ENCODE results near the gene SPACA7.
A peak's percentile ranks its signal among the peaks of the same experiment; 100 is the strongest.
"Not testable (repeated sequence)": the region's sequence is repeated elsewhere in the genome, so short reads cannot be mapped to it uniquely, and the experiment has no call there.

SPACA7 gene

DNA sequence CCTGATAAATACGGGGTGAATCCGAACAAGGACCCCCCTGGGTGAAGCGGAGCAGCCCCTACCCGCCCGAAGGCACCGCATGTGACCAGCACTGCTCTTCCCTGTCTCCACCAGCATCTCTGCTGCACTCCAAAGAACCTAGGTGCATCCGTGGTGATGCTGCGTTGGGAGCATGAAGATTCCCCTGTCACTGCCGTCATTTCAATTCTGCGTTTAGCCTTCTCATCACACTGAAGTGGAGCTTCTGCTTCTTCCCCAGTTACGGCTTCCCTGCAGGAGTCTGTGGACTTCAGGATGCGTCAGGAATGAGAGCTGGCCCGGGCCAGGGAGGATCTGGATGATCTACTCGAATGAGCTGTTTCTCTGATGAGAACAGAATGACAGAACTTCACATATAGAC, 47.9 kb downstream of the SPACA7 start:
- DNase-seq (ENCODE audit: low spot score) = no peak

DNA sequence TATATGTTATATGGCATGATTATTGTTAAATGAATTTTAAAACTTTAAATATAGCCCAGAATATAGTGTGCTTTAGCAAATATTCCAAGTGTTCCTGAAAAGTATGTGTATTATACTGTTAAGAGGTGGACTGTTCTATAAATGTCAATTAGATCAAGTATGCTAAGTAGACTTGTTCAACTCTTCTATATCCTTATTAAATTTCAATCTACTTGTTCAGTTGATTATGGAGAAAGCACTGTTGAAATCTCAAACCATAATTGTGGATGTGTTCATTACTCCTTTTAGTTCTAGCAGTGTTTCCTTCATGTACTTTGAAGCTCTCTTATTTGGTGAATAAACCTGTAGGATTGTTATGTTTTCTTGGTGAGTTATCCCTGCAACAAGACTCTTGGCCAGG, 52.5 kb downstream of the SPACA7 start:
- no peak for DNase-seq (ENCODE audit: low spot score)

DNA sequence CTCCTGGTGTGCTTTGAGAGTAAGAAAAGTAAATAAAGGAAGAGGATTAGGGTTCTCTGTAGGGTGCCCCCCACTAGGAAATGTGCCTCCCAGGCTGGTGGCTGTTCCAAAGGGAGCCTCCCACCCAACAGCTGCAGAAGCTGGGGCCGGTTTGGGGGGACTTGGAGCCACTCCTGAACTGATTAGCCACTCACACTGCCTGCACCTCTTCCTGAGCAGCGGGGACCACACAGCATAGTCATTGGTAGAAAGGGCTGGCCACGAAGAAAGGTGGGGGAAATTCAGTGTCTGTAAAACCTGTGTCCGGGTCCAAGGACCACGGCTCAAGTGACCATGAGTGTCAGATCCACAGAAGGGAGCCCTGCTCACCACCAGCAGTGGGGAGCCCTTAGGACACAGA, 55.6 kb downstream of the SPACA7 start:
- DNase-seq (ENCODE audit: low spot score) = no peak

DNA sequence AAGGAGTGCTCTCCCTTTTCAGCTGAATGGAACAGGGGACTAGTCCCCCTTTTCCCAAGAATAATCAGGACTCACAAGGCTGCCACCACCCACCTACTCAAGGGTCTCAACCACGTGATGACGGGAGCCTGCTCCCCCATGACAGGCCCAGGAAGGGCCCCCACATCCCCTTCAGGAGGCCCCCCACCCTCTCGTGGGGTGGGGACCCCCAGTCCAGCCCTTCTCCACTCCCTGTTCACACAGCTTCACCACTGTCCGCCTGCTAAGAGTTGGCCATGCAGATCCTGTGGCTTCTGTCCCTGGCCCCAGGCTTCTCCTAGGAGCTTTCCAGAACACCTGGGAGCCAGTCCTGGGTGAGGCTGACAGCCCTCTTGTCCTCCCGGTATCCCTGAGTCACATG, 56.6 kb downstream of the SPACA7 start:
- not testable (repeated sequence) for DNase-seq (ENCODE audit: low spot score)

DNA sequence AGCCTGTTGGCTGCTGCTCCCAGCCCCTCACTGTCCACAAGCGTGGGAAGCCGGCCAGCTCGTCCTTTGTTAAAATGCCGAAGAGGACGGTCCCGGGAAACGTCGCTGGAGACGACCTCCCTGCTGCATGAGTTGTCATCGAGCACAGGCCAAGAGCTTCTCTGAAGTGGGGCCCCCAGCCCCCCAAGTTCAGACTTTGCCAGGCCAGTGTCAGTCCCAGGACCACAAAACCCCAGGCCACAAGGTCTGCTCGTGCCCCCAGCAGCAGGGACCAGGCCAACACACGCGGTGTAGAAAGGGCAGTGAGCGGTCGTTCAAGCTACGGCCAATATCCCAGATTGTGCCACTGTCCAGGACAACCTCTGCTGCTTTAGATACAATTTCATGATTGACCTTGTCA, 57.4 kb downstream of the SPACA7 start:
- DNase-seq (ENCODE audit: low spot score) = not testable (repeated sequence)

DNA sequence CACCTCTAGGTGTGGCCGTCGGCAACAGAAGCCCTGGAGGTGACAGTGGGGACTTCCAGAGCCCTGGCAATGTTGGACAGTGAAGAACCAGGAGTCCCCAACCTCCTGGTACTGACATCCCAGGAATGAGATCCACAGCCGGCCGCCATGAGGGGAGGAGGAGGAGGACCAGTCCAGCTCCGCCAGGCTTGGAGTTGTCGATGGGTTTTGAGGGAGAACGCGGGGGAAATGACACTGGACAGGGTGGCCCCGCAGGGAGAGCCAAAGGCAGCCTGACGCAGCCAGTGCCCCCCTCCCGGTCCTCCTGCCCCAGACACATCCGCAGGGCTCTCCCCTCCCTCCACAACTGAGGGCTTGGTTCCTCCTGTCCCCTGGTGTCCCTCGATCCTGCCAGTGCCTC, 57.9 kb downstream of the SPACA7 start:
- no peak for DNase-seq (ENCODE audit: low spot score)

DNA sequence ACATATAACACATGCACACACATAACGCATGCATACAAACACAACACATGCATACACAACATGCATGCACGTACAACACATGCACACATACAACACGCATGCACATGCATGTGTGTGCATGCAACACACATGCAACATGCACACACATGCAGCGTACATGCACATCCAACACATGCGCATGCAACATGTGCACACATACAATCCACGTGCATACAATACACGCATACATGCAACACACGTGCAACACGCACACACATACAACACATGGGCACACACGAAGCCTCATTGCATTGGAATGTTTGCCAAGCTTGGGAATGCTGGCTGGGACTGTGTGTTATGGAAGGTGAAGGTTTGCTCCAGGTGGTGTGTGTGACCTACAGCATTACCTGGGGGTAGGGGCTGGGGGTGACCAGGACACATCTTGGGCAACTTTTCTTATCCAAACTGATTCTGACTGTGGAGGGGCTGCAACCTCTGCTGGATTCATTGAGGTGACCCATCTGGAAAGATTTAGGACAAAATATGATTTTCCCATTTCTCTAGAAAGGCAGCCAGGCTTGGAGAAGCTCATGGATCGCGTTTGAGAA, 58.9 kb downstream of the SPACA7 start:
- no peak for DNase-seq (ENCODE audit: low spot score)

DNA sequence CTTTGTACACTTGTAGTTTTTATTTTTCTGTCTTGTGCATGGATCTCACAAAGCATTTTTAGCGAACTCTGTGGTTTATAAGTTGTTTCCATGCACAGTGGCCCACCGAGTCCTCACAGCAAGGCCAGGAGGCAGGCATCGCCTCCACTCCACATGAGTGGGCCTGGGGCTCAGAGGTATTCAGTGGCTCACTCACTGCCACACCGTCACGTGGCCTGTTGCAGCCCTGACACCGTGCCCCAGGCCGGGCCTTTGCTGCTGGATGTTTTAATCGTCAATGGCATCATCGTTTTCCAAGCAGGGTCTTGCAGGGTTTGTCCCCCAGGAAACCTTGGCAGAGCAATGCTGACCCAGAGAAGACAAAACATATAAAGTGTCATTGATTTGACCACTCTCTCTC, 59.8 kb downstream of the SPACA7 start:
- DNase-seq (ENCODE audit: low spot score) = no peak

DNA sequence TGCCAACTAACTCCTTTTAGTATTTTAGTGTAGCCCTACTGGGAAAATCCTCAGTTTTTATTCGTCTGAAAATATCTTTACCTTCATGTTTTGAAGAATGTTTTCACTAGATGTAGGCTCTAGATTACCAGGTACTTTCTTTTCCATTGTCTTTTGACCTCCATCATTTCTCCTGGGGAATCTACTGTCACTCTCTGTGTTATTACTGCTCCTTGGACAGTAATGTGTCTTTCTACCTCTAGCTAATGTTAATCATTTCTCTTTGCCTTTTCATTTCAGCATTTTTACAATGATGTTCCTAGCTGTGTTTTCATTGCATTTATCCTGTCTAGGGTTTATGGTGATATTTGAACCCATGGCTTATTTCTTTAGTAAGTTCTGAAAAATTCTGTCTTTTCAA, 61.9 kb downstream of the SPACA7 start:
- DNase-seq (ENCODE audit: low spot score) = no peak

DNA sequence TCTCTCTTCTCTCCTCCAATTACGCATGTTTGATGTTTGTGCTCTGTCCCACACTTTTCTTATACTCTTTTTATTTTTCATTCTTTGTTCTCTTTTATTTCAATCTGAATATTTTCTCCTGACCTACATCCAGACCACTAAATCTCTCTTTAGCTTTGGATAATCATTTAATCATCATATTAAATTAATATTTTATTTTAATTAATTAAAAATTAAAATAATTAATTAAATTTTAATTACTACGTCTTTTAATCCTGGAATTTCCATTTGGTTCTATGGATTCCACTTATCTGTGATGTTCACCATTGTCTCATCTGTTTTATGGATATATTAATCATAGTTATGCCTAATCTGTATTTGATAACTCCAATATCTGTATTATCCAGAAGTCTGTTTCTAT, 62.4 kb downstream of the SPACA7 start:
- DNase-seq (ENCODE audit: low spot score) = no peak

DNA sequence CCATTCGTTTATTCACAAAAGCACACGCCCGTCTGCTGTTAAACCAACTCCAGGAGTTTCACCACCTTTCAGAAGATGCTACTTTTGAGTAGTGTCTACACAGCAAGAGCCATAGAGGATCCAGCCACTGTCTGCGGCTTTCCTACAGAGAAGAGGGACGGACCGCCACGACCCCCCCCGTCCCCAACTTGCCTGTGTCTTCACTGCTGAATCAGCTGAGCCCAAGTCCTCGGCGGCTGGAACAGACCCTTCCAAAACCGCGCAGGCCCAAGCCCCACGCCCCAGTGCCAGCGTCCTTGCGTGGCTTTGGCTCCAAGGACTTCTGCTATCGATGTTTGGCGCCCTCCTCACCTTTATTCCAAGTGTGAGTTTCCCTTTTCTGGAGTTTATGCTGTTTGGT, 65.1 kb downstream of the SPACA7 start:
- DNase-seq (ENCODE audit: low spot score) = no peak

DNA sequence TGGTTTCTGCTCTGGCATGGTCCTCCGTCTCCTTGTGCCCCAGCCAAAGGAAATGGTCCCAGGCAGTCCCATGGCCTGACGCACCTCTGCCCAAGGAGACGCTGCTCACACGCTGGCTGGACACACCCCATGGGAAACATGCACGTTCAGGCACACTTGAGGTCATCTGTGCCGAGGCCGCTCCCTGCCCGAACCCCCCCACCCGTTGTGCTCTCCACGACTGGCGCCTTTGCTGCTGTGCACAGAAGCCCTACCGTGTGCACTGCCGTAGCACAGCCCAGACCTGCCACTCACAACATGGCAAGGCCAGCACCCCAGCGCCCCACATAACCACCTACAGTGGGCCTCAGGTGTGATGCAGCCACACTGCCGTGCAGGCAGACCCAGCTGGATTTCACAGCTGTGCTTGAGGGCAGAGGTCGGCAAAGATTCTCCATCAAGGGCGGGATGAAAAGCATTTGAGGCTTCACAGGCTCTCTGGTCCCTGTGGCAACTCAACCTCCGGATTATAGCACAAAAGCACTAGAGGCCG, 65.7 kb downstream of the SPACA7 start:
- no peak for DNase-seq (ENCODE audit: low spot score)

DNA sequence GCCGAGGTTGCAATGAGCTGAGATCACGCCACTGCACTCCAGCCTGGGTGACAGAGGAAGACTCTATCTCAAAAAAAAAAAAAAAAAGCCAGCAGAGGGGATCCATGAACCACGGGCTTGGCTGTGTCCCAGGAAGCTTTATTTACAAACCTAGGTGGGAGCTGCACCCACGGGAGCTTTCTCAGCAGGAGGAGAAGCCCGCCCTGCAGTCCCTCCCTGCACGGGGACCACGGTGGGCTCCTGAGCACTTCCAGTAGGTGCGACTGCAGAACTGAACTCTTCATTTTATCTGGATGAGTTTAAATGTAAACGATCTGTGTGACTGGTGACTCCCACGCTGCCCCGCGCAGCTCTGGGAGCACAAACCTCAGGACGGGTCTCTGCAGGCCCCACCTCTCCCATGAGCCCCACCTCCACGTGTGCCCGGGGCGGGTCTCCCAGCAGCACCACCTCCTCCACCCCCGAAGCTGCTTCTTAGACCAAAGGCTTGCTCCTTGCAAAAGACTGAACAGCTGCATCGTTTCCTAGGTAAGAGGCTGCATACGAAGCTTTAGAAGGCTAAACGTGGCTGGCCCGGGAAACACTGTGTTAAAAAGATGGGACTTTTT, 66.4 kb downstream of the SPACA7 start:
- no peak for DNase-seq (ENCODE audit: low spot score)

DNA sequence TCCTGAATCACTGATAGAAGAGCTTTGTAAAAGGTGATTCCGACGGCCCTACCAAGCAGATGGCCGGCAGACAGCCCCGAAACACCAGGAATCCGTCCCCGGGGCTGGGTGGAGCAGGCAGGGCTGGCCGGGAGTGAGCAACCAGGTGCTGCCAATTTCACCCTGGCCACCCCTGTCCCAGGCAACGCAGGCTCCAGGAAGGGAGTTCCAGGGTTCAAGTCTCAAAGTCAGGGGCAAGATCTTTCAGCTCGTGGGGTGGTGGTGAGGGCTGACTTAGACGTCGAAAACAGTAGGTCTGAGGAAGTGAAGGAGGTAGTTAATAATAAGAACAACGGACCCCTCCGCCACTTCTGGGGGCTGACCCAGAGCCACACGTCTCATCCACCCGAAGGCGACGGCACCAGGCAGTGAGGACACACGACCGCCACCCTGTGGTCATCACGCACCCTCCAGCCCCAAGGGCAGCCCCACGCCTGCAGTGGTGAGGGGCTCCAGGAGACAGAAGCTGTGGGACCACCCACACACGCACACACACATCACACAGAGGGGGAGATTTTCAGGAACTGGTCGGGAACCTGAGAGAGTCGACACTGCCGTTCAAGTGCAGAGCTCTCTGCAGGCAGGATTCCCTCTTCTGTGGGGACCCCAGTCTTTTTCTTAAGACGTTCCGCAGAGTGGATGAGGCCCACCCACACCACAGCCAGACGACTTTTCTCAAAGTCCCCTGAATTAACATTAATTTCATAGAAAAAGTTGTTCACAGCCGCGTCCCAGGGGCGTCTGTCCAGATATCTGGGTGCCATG, 67.2 kb downstream of the SPACA7 start:
- DNase-seq (ENCODE audit: low spot score) = no peak

DNA sequence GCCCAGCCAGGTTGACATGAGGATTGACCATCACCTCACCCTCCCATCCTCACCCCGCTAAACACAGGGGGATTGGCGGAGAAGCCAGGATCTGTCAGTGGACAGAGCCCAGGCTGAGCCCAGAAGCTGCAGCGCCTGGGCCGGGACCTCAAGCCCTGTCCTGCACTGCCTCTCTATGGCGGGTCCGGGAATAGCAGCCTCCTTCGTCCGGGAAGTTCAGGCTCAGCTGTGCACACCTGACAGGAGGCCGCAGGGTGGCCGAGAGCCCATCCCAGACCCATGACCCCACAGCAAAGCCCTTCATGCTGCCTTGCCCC, 67.8 kb downstream of the SPACA7 start:
- DNase-seq (ENCODE audit: low spot score) = peak; percentile 3

DNA sequence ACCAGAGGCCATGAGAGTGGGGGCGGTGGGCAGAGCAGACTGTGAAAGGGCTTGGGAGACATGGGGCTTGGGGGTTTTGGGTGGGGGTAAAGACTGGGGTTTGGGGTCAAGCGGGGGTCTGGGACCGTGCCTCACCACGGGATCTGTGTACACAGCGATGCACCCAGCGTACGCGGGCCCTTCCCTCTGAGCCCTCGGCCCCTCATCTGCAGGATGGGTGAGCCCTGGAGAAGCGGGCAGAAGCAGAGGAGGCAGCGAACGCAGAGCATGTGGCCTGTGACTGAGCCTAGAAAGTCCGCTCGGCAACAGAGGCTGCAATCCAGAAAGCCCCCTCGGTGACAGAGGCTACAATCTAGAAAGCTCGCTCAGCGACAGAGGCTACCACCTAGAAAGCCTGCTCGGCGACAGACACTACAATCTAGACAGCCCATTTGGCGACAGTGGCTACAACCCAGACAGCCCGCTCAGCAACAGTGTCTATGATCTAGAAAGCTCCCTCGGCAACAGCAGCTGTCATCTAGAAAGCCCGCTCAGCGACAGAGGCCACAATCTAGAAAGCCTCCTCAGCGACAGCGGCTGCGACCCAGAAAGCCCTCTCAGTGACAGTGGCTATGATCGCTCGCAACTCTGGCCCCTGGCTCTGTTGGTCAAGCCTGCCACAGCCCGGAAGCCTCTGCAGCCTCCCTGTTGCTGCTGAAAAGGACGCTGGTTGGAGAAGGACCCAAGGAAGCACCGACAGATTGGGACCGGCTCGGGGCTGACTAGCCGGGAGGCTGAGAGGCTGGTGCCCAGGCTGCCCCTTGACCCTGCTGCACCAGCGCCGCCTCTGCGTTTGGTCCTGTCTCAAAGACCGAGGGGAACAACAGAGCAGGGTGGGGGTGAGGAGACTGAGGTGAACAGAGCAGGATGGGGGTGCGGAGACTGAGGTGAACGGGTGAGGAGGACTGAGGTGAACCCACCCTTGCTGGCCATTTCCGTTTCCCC, 68.6 kb downstream of the SPACA7 start:
- no peak for DNase-seq (ENCODE audit: low spot score)

DNA sequence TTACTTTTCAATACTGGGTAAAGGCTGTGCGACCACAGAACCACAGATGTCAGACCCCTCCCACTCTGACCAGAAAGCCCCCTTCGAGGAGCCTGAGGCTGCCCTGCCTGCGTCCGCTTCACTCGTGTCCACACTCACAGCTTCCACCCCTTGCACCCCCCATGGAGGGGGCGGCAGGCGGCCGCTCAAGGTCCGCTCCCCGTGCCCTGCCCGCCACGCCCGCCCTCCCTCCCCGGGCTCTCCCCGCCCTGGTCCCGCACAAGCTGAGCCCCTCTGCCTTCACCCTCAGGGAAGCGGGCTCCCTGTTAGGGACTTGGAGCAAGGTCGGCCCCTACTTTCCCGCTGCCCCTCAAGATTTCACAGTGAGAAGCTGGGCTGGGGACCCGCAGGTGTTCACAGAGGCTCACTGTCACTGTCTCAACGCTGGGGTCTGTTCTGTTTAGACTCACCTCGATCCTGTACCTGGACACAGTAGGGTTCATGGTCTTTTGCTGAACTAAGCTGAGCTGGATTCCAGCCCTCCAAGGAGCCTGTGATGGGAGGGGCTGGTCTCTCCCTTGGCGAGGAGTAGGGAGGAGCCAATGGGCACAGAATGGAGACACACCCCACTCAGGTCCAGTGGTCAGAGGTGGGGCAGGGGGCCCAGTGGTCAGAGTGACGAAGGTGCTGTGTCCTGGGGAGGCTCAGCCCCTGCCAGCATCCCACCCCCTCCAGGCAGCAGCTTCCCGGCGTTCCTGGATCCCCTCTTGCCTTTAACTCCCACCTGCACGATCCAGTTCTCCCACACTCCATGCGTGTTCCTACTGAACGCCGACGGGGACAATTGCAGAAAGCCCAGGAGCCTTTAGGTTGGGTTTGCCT, 69.5 kb downstream of the SPACA7 start:
- DNase-seq (ENCODE audit: low spot score) = no peak

DNA sequence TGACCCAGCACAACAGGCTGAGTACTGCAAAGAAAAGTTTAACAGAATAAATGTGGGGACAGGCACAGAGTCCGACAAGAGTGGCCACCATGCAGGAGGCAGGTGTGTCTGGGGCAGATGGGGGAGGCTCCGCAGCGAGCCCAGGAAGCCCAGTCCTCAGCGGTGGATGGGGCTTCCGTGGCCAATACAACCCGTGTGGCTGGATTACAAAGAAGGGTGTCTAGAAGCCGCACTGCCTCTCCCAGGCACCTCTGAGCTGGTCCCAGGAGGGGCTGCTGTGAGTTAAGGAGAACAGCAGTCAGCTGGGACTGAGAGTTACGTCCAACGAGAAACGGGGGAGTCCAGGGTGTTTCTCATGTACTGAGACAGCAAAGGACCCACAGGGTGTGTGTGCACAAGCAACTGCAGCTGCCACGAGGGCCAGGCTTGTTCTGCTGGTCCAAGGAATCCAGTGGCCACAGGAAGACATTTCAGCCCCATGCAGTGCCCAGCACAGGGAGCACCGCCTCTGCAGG, 70.2 kb downstream of the SPACA7 start:
- DNase-seq (ENCODE audit: low spot score) = no peak

DNA sequence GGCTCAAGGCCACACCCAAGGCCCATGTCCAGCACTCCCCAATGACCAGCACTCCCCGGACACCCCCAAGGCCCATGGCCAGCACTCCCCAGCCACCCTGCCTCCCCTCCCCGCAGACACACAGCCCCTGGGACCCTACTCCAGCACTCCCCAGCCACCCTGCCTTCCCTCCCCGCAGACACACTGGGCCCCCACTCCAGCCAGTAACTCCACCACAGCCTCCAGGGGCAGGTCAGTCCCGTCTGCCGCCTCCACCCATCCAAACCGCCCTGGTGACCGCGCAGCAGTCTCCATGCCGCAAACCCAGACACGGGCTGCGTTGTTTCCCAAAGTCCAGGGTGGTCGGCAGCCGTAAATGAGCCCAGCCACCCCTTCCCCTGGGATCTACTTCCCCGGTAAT, 70.7 kb downstream of the SPACA7 start:
- DNase-seq (ENCODE audit: low spot score) = no peak

DNA sequence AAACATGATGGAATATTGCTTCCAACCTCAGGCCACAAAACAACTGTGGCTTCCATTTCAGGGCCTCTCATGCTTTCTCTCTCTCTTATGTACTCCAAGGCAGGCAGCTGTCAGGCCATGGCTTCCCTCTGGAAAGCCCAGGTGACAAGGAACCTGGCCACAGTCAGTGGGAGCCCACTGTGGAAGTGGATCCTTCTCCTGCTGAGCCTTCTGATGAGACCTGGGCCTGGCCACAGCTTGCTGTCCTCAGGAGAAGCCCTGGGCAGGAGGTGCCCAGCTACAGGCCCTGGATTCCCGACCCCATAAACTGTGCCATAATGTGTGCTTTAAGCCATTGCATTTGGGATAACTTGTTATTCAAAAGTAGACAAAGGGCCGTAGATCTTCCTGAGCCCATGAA, 71.2 kb downstream of the SPACA7 start:
- DNase-seq (ENCODE audit: low spot score) = no peak

Measured in CD4-positive, alpha-beta T cell treated with Interleukin-2 at 100 ng/mL for 4 hours (primary cell).